Right lobe of liver (tissue), 4 donors: Measurements from ENCODE around the gene TMEM81.

Experiments used
- POLR2A ChIP-seq: fragments of 450-650 bp; IDR thresholded peaks from one replicate; pipeline ENCODE4 v1.6.1; 2017; ENCODE audit warnings: antibody characterized with exemption, mild to moderate bottlenecking
- TF ChIP-seq, protein P1 (sequence below), 4 donors: fragments of 200-600 bp in 3 of 4; fragments of 450-650 bp in 1 of 4; IDR thresholded peaks; one replicate each; pipeline versions ENCODE4 v1.5.1 to v1.8.0; 2016 to 2022; ENCODE audit warnings: antibody characterized with exemption in 4 of 4, mild to moderate bottlenecking in 2 of 4
- donor health status: DM: no; HTN: no; CAD: no.
- donor health status: DM: no; HTN: no; CAD: no.
- donor health status: DM: no; HTN: yes; CAD: no.

DNA sequence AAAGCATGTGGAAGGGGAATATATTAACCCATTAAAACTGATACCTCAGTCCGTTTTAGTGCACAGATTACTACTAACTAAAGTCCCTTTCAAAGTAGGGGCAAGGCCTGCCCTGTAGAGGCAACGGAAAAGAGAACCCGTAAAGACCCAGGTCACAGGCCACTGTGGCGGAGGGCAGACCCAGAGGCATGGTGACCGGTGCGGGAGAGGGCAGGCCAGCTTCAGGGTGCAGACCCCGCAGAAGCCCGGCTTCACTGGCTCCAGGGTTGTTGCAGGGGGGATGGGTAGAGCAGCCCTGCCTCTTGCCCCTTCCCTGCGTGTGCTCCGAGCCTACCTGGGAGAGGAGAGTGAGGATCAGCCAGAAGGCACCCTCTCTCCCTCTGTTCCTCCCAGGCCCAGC is 23.5 kb downstream of the TMEM81 start:
- TF ChIP-seq, protein P1, sequence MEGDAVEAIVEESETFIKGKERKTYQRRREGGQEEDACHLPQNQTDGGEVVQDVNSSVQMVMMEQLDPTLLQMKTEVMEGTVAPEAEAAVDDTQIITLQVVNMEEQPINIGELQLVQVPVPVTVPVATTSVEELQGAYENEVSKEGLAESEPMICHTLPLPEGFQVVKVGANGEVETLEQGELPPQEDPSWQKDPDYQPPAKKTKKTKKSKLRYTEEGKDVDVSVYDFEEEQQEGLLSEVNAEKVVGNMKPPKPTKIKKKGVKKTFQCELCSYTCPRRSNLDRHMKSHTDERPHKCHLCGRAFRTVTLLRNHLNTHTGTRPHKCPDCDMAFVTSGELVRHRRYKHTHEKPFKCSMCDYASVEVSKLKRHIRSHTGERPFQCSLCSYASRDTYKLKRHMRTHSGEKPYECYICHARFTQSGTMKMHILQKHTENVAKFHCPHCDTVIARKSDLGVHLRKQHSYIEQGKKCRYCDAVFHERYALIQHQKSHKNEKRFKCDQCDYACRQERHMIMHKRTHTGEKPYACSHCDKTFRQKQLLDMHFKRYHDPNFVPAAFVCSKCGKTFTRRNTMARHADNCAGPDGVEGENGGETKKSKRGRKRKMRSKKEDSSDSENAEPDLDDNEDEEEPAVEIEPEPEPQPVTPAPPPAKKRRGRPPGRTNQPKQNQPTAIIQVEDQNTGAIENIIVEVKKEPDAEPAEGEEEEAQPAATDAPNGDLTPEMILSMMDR (IDR thresholded peaks at IDR 0.05) = no peak
- no peak for TF ChIP-seq POLR2A
